HL-60 (cell line): Measurements from ENCODE around the gene ALDH9A1.

Experiments
- GABPA ChIP-seq: IDR thresholded peaks from 2 replicates; pipeline ENCODE4 v1.6.1; 2012; ENCODE audit warnings: low read depth
- POLR2AphosphoS5 ChIP-seq: IDR thresholded peaks from 2 replicates; pipeline ENCODE4 v1.6.1; 2012; ENCODE audit warnings: low read depth
- TF ChIP-seq, protein P1 (sequence below): IDR thresholded peaks from one replicate; pipeline ENCODE4 v1.5.1; 2011; ENCODE audit warnings: low read length, control low read depth, inconsistent platforms; ENCODE audit not compliant: insufficient read depth

DNA sequence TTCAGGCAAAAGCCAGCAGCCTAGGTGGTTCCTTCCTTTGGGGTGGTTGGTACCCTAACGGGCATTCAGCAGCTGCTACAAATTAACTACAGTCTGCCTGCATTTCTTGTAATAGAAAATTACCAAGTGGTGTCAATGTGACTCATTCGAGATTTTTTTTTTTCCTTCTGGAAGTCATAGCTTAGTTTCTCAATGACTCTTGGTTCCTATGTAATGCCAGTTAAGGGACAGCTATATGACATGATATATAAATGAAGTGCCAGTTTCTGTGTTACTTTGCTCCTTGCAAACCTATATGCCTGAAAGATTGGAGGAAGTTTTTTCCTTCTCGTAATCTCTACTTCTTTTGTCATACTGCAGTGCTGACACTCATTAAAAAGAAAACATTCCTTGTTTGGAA lies 64.7 kb downstream of the ALDH9A1 start:
- TF ChIP-seq, protein P1, sequence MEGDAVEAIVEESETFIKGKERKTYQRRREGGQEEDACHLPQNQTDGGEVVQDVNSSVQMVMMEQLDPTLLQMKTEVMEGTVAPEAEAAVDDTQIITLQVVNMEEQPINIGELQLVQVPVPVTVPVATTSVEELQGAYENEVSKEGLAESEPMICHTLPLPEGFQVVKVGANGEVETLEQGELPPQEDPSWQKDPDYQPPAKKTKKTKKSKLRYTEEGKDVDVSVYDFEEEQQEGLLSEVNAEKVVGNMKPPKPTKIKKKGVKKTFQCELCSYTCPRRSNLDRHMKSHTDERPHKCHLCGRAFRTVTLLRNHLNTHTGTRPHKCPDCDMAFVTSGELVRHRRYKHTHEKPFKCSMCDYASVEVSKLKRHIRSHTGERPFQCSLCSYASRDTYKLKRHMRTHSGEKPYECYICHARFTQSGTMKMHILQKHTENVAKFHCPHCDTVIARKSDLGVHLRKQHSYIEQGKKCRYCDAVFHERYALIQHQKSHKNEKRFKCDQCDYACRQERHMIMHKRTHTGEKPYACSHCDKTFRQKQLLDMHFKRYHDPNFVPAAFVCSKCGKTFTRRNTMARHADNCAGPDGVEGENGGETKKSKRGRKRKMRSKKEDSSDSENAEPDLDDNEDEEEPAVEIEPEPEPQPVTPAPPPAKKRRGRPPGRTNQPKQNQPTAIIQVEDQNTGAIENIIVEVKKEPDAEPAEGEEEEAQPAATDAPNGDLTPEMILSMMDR, result no peak
- TF ChIP-seq POLR2AphosphoS5, result no peak
- TF ChIP-seq GABPA, result no peak
